HCT116 (cell line): ENCODE measurements around the gene TMEM132D.

Experiments
- CEBPB ChIP-seq: IDR thresholded peaks from 2 replicates; pipeline ENCODE4 v1.6.1; 2012; ENCODE audit warnings: low read depth
- ELF1 ChIP-seq: IDR thresholded peaks from 2 replicates; pipeline ENCODE4 v1.6.1; 2012; ENCODE audit warnings: low read depth, borderline replicate concordance
- EZH2 ChIP-seq: fragments of 200-600 bp; sonication (generic); IDR thresholded peaks from 2 replicates; pipeline ENCODE4 v1.6.1; 2017; ENCODE audit warnings: antibody characterized with exemption, mixed run types
- EZH2phosphoT487 ChIP-seq: fragments of 200-600 bp; IDR thresholded peaks from 2 replicates; pipeline ENCODE4 v1.6.1; 2018; ENCODE audit warnings: antibody characterized with exemption, borderline replicate concordance
- POLR2A ChIP-seq: IDR thresholded peaks from 2 replicates; pipeline ENCODE4 v1.7.0; 2011; ENCODE audit warnings: borderline replicate concordance; ENCODE audit not compliant: insufficient read depth, insufficient read length; ENCODE audit errors: extremely low read depth
- POLR2AphosphoS5 ChIP-seq: IDR thresholded peaks from 2 replicates; pipeline ENCODE4 v1.6.1; 2011; ENCODE audit warnings: mild to moderate bottlenecking, low read depth, low read length, moderate library complexity
- RAD21 ChIP-seq: IDR thresholded peaks from 2 replicates; pipeline ENCODE4 v1.6.1; 2012; ENCODE audit warnings: low read depth, mild to moderate bottlenecking
- SIN3A ChIP-seq: IDR thresholded peaks from 2 replicates; pipeline ENCODE4 v1.6.1; 2012; ENCODE audit warnings: low read depth
- SP1 ChIP-seq: IDR thresholded peaks from 2 replicates; pipeline ENCODE4 v1.6.1; 2012; ENCODE audit warnings: low read depth
- ZNF274 ChIP-seq: fragments of 200-500 bp; sonication (Bioruptor generic); IDR thresholded peaks from 2 replicates; pipeline ENCODE4 v1.6.1; 2014; ENCODE audit warnings: mild to moderate bottlenecking, low read depth, low read length, inconsistent platforms
- TF ChIP-seq, protein P1 (sequence below), 3 experiments: fragments of 200-600 bp in 1 of 3; sonication (generic) in 1 of 3; IDR thresholded peaks in 2 of 3; conservative IDR thresholded peaks in 1 of 3; 2 replicates each; pipeline ENCODE4 v1.5.1; 2012 to 2017; ENCODE audit warnings: low read depth in 2 of 3, low read length in 2 of 3, antibody characterized with exemption in 1 of 3, borderline replicate concordance in 1 of 3, control low read depth in 1 of 3, mild to moderate bottlenecking in 1 of 3, mixed read lengths in 1 of 3, mixed run types in 1 of 3, moderate library complexity in 1 of 3; ENCODE audit not compliant: insufficient read depth in 1 of 3
- TF ChIP-seq, protein P2 (sequence below): IDR thresholded peaks from 2 replicates; pipeline ENCODE4 v1.6.1; 2012

DNA sequence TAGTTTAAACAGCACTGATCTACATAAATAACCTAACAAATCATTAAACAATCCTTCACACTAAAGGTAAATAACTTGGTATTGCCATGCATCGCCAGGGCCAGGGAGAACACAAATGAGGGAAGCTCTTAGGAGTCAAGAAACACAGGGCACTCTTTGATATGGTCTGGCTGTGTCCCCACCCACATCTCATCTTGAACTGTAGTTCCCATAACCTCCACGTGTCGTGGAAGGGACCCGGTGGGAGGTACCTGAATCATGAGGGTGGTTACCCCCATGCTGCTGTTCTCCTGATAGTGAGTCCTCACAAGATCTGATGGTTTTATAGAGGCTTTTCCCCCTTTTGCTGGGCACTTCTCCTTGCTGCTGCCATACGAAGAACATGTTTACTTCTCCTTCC, 17.3 kb downstream of the TMEM132D start:
- TF ChIP-seq EZH2, result no peak
- TF ChIP-seq, protein P1, sequence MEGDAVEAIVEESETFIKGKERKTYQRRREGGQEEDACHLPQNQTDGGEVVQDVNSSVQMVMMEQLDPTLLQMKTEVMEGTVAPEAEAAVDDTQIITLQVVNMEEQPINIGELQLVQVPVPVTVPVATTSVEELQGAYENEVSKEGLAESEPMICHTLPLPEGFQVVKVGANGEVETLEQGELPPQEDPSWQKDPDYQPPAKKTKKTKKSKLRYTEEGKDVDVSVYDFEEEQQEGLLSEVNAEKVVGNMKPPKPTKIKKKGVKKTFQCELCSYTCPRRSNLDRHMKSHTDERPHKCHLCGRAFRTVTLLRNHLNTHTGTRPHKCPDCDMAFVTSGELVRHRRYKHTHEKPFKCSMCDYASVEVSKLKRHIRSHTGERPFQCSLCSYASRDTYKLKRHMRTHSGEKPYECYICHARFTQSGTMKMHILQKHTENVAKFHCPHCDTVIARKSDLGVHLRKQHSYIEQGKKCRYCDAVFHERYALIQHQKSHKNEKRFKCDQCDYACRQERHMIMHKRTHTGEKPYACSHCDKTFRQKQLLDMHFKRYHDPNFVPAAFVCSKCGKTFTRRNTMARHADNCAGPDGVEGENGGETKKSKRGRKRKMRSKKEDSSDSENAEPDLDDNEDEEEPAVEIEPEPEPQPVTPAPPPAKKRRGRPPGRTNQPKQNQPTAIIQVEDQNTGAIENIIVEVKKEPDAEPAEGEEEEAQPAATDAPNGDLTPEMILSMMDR (IDR thresholded peaks at IDR 0.05 in 2 of 3, conservative IDR thresholded peaks at IDR 0.05 in 1 of 3; ENCODE audit: borderline replicate concordance in 1 of 3, insufficient read depth in 1 of 3, low read depth in 2 of 3, low read length in 2 of 3), result no peak
- TF ChIP-seq POLR2AphosphoS5, result no peak
- no peak for TF ChIP-seq EZH2phosphoT487
- TF ChIP-seq POLR2A, result no peak
- TF ChIP-seq ZNF274, result no peak
- no peak for TF ChIP-seq ELF1
- TF ChIP-seq RAD21, result no peak
- TF ChIP-seq, protein P2, sequence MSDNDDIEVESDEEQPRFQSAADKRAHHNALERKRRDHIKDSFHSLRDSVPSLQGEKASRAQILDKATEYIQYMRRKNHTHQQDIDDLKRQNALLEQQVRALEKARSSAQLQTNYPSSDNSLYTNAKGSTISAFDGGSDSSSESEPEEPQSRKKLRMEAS, result no peak
- TF ChIP-seq CEBPB, result no peak
- TF ChIP-seq SP1, result no peak
- TF ChIP-seq SIN3A, result no peak
